Measurements from ENCODE around the gene EHD1. TPM values are rescaled to one million over a fixed set of nuclear protein-coding genes. Genes with fewer than 3 reads are reported as not detected.

EHD1 gene
- total RNA-seq, 1 donor from 2014 or later, result 122 TPM

DNA sequence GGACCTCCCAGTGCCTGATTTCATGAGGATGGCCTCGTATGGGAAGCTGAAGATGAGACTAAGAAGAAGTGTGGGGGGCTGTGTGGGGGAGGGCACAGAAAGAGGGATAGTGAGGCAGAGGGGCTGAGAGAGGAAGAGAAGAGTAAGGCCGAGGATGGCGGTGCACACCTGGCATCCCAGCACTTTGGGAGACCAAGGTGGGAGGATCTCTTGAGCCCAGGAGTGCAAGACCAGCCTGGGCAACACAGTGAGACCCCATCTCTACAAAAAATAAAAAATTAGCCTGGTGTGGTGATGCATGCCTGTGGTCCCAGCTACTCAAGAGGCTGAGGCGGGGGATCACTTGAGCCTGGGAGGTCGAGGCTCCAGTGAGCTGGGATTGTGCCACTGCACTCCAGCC, 13.5 kb upstream of the EHD1 start:
- DNase-seq (ENCODE audit: low read depth, low spot score), result no peak

GRCh38 chr11:64891215-64891848, 12.9 kb upstream of the EHD1 start:
- no peak for DNase-seq (ENCODE audit: low read depth, low spot score)

DNA sequence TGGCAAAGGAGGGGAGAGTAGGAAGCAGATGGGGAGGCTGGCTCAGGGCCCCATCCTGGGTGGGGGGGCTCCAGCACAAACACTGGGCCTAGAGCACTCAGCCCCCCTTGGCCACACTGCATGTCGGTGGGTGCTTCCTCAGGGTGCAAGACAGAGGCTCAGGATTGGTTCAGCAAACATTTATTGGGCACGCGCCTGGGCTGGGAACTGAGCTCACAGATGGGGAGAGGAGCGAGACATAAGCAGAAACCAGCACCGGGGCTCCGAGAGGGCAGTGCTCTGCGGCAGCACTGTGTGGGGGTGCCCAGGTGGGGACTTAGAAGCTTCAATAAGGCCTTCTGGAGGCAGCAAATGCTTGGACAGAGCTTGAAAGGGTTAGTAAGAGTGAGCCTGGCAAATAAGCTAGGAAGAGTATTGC, 12.1 kb upstream of the EHD1 start:
- DNase-seq (ENCODE audit: low read depth, low spot score), result no peak

- no peak for DNase-seq (ENCODE audit: low read depth, low spot score)
These were observed 10.5 kb upstream of the EHD1 start for GRCh38 chr11:64888729-64889511.

GRCh38 chr11:64888406-64888728, 9.9 kb upstream of the EHD1 start:
- no peak for DNase-seq (ENCODE audit: low read depth, low spot score)

GRCh38 chr11:64887757-64888405, 9.5 kb upstream of the EHD1 start:
- DNase-seq (ENCODE audit: low read depth, low spot score), result no peak

DNA sequence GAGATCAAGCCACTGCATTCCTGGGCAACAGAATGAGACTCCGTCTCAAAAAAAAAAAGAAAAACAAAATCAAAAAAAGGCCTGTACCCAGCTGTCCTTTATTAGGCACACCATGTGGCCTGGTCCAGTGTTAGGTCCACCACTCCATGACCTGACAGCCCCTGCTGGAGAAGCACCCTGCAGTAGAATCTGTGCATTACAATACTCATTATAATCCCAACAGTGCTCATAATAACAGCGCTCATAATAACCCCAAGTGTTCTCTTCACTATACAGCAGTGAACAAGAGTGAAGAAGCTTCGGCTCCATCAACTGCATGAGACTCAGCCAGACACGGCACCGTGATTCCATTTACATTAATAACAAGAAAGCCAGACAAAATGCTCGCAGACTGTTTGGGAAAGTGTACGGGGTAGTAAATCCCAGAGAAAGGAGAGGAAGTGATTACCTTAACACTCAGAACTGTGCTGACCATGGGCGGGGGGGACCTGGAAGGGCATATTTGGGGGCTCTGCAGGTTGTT, 8.9 kb upstream of the EHD1 start:
- no peak for DNase-seq (ENCODE audit: low read depth, low spot score)

GRCh38 chr11:64885367-64886286, 7.2 kb upstream of the EHD1 start:
- DNase-seq (ENCODE audit: low read depth, low spot score), result no peak

GRCh38 chr11:64884019-64884418, 5.6 kb upstream of the EHD1 start:
- no peak for DNase-seq (ENCODE audit: low read depth, low spot score)

GRCh38 chr11:64883575-64883974, 5.2 kb upstream of the EHD1 start:
- DNase-seq (ENCODE audit: low read depth, low spot score), result no peak

DNA sequence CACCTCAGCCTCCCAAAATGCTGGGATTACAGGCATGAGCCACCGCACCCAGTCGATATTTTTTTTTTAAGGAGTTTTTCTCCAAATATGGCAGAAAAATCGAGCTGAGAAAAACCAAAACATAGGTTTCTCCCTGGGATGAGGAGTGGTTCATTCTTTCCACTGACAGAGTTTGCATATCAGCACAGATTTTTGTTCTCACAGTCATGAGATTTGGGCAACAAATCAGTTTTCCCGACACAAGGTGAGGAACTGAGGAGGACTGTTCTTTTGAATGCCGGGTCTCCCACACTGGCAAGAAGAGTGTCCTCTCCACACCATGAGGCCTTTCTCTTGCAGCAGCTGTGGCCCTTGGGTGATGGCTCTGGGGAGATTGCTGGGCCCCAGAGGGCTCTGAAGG, 3.8 kb upstream of the EHD1 start:
- no peak for DNase-seq (ENCODE audit: low read depth, low spot score)

GRCh38 chr11:64881476-64881875, 3.1 kb upstream of the EHD1 start:
- no peak for DNase-seq (ENCODE audit: low read depth, low spot score)

DNA sequence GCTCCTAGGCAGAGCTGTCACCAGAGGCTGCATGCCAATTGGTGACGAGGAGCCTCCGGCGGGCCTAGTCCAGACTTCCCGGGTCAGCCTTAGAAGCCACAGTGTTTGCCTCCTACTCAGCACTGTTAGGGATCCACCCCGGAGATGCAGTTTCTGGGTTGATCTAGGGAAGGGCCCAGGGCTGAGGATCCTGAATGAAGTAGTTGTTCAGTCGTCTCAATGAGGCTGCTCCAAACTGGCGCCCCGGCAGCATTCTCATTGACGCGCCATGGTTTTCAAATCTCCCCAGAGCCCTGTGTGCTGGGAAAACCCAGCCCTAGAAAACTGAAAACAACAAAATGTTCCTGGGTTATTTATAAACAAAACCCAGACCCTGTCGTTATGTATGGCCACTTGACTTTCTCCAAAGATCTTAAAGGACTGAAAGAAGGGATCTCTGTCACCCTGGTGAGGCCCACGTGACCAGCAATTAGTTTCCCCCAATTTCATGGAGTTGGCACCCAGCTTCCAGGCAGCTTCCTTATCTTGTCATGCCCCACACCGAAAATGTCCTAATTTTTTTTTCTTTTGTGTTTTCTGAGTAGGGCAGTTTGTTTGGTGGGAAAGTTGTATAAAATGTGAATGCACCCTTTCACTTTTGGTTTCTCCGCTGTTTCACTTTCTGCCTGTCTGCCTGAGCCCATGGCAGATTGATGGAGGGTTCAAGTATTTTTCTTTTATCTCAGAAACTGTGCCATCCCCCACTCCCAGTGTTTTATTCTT, 2.0 kb upstream of the EHD1 start:
- no peak for DNase-seq (ENCODE audit: low read depth, low spot score)

DNA sequence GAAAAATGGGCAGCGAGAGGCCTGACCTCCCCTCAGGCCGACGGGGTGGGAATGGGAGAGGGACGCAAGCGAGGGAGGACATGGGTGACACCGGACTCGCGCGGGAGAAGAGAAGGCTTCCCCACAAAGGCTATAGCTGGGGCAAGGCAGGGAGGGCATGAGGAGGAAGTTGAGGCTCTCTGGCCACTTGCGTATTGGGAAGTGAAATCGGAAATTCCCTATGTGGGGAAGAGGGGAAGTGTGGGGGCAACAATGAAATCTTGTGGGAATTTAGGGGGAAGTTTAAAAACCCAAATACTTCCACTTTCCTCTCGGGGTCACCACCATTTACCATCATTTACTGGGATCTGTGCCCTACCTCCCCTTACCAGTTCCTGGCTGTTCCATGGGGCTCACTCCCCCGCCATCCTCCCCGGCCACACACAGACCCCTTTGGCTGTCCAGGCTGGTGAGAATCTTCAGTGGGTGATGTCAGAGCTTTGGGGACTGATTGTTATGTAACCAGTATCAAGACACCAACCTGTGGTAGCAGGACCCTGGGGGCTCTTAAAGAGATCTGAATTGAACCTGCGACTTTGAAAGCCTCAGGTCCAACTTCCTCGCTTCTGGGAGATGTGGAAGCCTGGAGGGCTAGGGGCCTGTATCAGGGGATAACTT, 951 bp upstream of the EHD1 start:
- DNase-seq (ENCODE audit: low read depth, low spot score), result no peak

DNA sequence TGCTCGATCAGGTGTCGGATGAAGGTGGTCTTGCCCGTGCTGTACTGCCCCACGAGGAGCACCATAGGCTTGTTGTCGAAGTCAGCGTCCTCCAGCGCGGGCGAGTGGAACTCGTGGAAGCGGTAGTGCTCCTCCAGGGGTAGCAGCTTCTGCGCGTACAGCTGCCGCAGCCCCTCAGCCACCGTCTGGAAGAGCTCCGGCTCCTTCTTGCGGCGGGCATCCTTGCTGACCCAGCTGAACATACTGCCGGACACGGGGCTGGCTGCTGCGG, 263 bp downstream of the EHD1 start:
- DNase-seq (ENCODE audit: low read depth, low spot score), result no peak

GRCh38 chr11:64877390-64878222, 815 bp downstream of the EHD1 start:
- DNase-seq (ENCODE audit: low read depth, low spot score), result no peak

GRCh38 chr11:64876835-64877341, 1.5 kb downstream of the EHD1 start:
- DNase-seq (ENCODE audit: low read depth, low spot score), result no peak

- DNase-seq (ENCODE audit: low read depth, low spot score), result no peak
These were observed 2.1 kb downstream of the EHD1 start for GRCh38 chr11:64876229-64876750.

Measured in pulmonary artery endothelial cell (primary cell).